ENCODE data around the gene CBFA2T2. TPM values are rescaled to one million over a fixed set of nuclear protein-coding genes. Genes with fewer than 3 reads are reported as not detected.
"Not testable (repeated sequence)": the region's sequence is repeated elsewhere in the genome, so short reads cannot be mapped to it uniquely, and the experiment has no call there.

The CBFA2T2 gene
- total RNA-seq, 1 donor, result 5.6 TPM

GRCh38 chr20:33554914-33555420, 65.1 kb downstream of the CBFA2T2 start:
- peak; percentile 98 for DNase-seq (ENCODE audit: low read depth)
- no peak overlapping the region for H3K4me3 ChIP-seq (ENCODE audit: low read depth, low read length)
- no peak for TF ChIP-seq CTCF (IDR thresholded peaks at IDR 0.05; ENCODE audit: insufficient read depth, low read depth, low read length)

- no peak for TF ChIP-seq CTCF (IDR thresholded peaks at IDR 0.05; ENCODE audit: insufficient read depth, low read depth, low read length)
- no peak overlapping the region for H3K4me3 ChIP-seq (ENCODE audit: low read depth, low read length)
- no peak for DNase-seq (ENCODE audit: low read depth)
These were observed 65.9 kb downstream of the CBFA2T2 start for GRCh38 chr20:33555755-33556154.

GRCh38 chr20:33556246-33556645, 66.3 kb downstream of the CBFA2T2 start:
- H3K4me3 ChIP-seq (ENCODE audit: low read depth, low read length), result no peak overlapping the region
- DNase-seq (ENCODE audit: low read depth), result no peak
- no peak for TF ChIP-seq CTCF (IDR thresholded peaks at IDR 0.05; ENCODE audit: insufficient read depth, low read depth, low read length)

GRCh38 chr20:33558348-33559144, 68.7 kb downstream of the CBFA2T2 start:
- no peak for DNase-seq (ENCODE audit: low read depth)

GRCh38 chr20:33559212-33559611, 69.3 kb downstream of the CBFA2T2 start:
- DNase-seq (ENCODE audit: low read depth), result no peak
- H3K4me3 ChIP-seq (ENCODE audit: low read depth, low read length), result no peak overlapping the region
- no peak for TF ChIP-seq CTCF (IDR thresholded peaks at IDR 0.05; ENCODE audit: insufficient read depth, low read depth, low read length)

More at GRCh38 chr20:33558348-33559144, 68.7 kb downstream of the CBFA2T2 start:
- TF ChIP-seq CTCF (IDR thresholded peaks at IDR 0.05; ENCODE audit: insufficient read depth, low read depth, low read length), result no peak
- no peak overlapping the region for H3K4me3 ChIP-seq (ENCODE audit: low read depth, low read length)

GRCh38 chr20:33560026-33560425, 70.1 kb downstream of the CBFA2T2 start:
- no peak overlapping the region for H3K4me3 ChIP-seq (ENCODE audit: low read depth, low read length)
- no peak for DNase-seq (ENCODE audit: low read depth)
- TF ChIP-seq CTCF (IDR thresholded peaks at IDR 0.05; ENCODE audit: insufficient read depth, low read depth, low read length), result no peak

- not testable (repeated sequence) for DNase-seq (ENCODE audit: low read depth); H3K4me3 ChIP-seq (ENCODE audit: low read depth, low read length)
These were observed 71.2 kb downstream of the CBFA2T2 start for GRCh38 chr20:33561053-33561452.

Measured in fibroblast of villous mesenchyme (primary cell).